NB4 (cell line): Measurements from ENCODE around the gene SLC25A39.

Experiments
- CTCF ChIP-seq: IDR thresholded peaks from one replicate; pipeline ENCODE4 v1.5.1; 2012; ENCODE audit warnings: low read depth, low read length
- MAX ChIP-seq: IDR thresholded peaks from 2 replicates; pipeline ENCODE4 v1.6.1; 2011; ENCODE audit warnings: low read depth, low read length
- POLR2A ChIP-seq: IDR thresholded peaks from 2 replicates; pipeline ENCODE4 v1.6.1; 2011; ENCODE audit warnings: mild to moderate bottlenecking; ENCODE audit not compliant: insufficient read length; ENCODE audit errors: extremely low read depth

- TF ChIP-seq CTCF: no peak
- no peak for TF ChIP-seq POLR2A
- TF ChIP-seq MAX: no peak
Observed at GRCh38 chr17:44356241-44356640, 31.6 kb upstream of the SLC25A39 start.
